Measurements from ENCODE around the gene BCR. TPM values are rescaled to one million over a fixed set of nuclear protein-coding genes. Genes with fewer than 3 reads are reported as not detected.

BCR gene
- total RNA-seq, 1 experiment from 2014 or later: 77.0 TPM

DNA sequence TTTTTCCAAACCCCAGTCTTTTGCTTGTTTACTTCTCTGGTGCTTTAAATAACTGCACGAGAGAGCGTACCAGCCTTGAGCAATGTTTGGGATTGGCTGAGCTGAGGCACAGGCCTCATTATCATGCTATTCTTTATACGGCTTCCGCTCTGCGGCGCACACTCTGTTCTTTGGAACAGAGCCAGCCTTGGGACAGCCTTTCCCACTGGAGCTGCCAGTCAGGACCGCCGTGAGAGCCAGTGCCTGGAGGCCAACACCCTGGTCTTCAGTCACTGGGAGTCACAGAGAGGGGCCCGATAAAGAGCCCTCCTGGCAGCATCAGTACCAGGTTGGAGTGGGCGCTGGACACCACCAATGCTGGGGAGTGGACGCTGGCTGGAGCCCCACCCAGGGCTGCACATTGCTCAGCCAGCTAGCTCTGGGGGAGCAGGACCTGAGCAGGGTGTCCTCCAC, 125.6 kb downstream of the BCR start:
- TF ChIP-seq, protein P1, sequence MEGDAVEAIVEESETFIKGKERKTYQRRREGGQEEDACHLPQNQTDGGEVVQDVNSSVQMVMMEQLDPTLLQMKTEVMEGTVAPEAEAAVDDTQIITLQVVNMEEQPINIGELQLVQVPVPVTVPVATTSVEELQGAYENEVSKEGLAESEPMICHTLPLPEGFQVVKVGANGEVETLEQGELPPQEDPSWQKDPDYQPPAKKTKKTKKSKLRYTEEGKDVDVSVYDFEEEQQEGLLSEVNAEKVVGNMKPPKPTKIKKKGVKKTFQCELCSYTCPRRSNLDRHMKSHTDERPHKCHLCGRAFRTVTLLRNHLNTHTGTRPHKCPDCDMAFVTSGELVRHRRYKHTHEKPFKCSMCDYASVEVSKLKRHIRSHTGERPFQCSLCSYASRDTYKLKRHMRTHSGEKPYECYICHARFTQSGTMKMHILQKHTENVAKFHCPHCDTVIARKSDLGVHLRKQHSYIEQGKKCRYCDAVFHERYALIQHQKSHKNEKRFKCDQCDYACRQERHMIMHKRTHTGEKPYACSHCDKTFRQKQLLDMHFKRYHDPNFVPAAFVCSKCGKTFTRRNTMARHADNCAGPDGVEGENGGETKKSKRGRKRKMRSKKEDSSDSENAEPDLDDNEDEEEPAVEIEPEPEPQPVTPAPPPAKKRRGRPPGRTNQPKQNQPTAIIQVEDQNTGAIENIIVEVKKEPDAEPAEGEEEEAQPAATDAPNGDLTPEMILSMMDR (conservative IDR thresholded peaks at IDR 0.05): no peak
- no peak overlapping the region for H2AFZ ChIP-seq (ENCODE audit: low read length)
- no peaks in the 10 kb centered on the region for H4K20me1 ChIP-seq (ENCODE audit: control insufficient read depth, insufficient read depth, insufficient read length)
- no peak overlapping the region for H3K56ac ChIP-seq (ENCODE audit: insufficient read length, low read depth, low read length)
- H3K23ac ChIP-seq (ENCODE audit: insufficient read length, low read depth, low read length): no peak overlapping the region
- no peak overlapping the region for H2BK12ac ChIP-seq (ENCODE audit: insufficient read length, low read depth, low read length)
- no peaks in the 10 kb centered on the region for H3K27me3 Mint-ChIP-seq (ENCODE audit: low read depth)
- H3K4me1 Mint-ChIP-seq: peaks cover 0 to 2% of the 10 kb centered on the region in 2 experiments; a peak in 1 of 4 replicates
- H3K4ac ChIP-seq (ENCODE audit: low read depth, low read length): no peak overlapping the region
- no peak overlapping the region for H2BK20ac ChIP-seq (ENCODE audit: low read depth, low read length, poor library complexity, severe bottlenecking)
- no peak overlapping the region for H2BK15ac ChIP-seq (ENCODE audit: low read depth, low read length)
- H2BK5ac ChIP-seq (ENCODE audit: insufficient read length, low read length): no peak overlapping the region
- DNase-seq: no peak
- H3K36me3 Mint-ChIP-seq (ENCODE audit: insufficient read depth in 1 of 3, low read depth in 3 of 3): peaks cover 10 to 32% (median 25%) of the 10 kb centered on the region in 3 experiments; a peak in 6 of 7 replicates
- no peak overlapping the region for H3K4me2 ChIP-seq (ENCODE audit: insufficient read depth, insufficient read length, low read length)
- H3K4me1 ChIP-seq (ENCODE audit: insufficient read depth, low read length): no peaks in the 10 kb centered on the region
- H4K5ac ChIP-seq (ENCODE audit: insufficient read length, low read depth, low read length): no peak overlapping the region
- no peaks in the 10 kb centered on the region for H3K9me3 Mint-ChIP-seq
- H3K14ac ChIP-seq (ENCODE audit: insufficient read depth, low read length): no peak overlapping the region
- H3K79me2 ChIP-seq (ENCODE audit: insufficient read depth, low read length): no peaks in the 10 kb centered on the region
- H3K9ac ChIP-seq (ENCODE audit: extremely low read depth, insufficient read length, low read length): no peak overlapping the region
- no peak overlapping the region for H2AK5ac ChIP-seq (ENCODE audit: insufficient read length, low read length)
- H3K18ac ChIP-seq (ENCODE audit: insufficient read length, low read depth, low read length): no peak overlapping the region
- no peak overlapping the region for H4K91ac ChIP-seq (ENCODE audit: insufficient read length, low read depth, low read length)
- no peaks in the 10 kb centered on the region for H3K9me3 ChIP-seq (ENCODE audit: control insufficient read depth, low read depth, low read length)
- H3K23me2 ChIP-seq (ENCODE audit: insufficient read length, low read depth, low read length, poor library complexity, severe bottlenecking): no peaks in the 10 kb centered on the region
- H3K79me1 ChIP-seq (ENCODE audit: insufficient read depth, low read depth, low read length, poor library complexity, severe bottlenecking): no peaks in the 10 kb centered on the region
- H3K27me3 ChIP-seq (ENCODE audit: insufficient read depth, low read length): no peaks in the 10 kb centered on the region
- no CpG with 5 or more reads among the region's 11 CpGs for WGBS (ENCODE audit: extremely low coverage, insufficient read length, low lambda C conversion rate)
- H2BK120ac ChIP-seq (ENCODE audit: low read depth, low read length, poor library complexity, severe bottlenecking): no peak overlapping the region
- H3T11ph ChIP-seq (ENCODE audit: low read length): no peak overlapping the region
- peak overlapping the region in 1 of 3 experiments; percentile 27; a peak in 1 of 7 replicates for H3K27ac Mint-ChIP-seq
- H3K4me3 Mint-ChIP-seq: no peak overlapping the region
- H4K8ac ChIP-seq (replicated peaks; ENCODE audit: insufficient read length, low read depth, low read length): no peak overlapping the region
- no peak overlapping the region for H3K27ac ChIP-seq (ENCODE audit: insufficient read length, low read depth, low read length)
